Type B pancreatic cell (in vitro differentiated cells): ENCODE data around the gene CSRP2. TPM values are rescaled to one million over a fixed set of nuclear protein-coding genes. Genes with fewer than 3 reads are reported as not detected.
A peak's percentile ranks its signal among the peaks of the same experiment; 100 is the strongest.

Experiments used
- DNase-seq: peaks from one replicate; pipeline ENCODE4 v3.0.0; 2021; ENCODE audit warnings: mixed read lengths; ENCODE audit not compliant: unreplicated experiment; ENCODE audit errors: extremely low spot score
- H3K27ac Mint-ChIP-seq: 2 replicates; pipeline ENCODE4 v1.8.0; 2021; ENCODE audit warnings: mild to moderate bottlenecking, mixed read lengths
- H3K27me3 Mint-ChIP-seq: 2 replicates; pipeline ENCODE4 v1.8.0; 2021; ENCODE audit warnings: mixed read lengths
- H3K36me3 Mint-ChIP-seq: 2 replicates; pipeline ENCODE4 v1.8.0; 2021; ENCODE audit warnings: mixed read lengths
- H3K4me1 Mint-ChIP-seq: one replicate; pipeline ENCODE4 v1.8.0; 2021; ENCODE audit warnings: mixed read lengths; ENCODE audit not compliant: unreplicated experiment
- H3K4me3 Mint-ChIP-seq: 2 replicates; pipeline ENCODE4 v1.8.0; 2021; ENCODE audit warnings: mild to moderate bottlenecking, mixed read lengths
- H3K9me3 Mint-ChIP-seq: 2 replicates; pipeline ENCODE4 v1.8.0; 2021; ENCODE audit warnings: mixed read lengths
- CTCF ChIP-seq: fragments of 200-600 bp; sonication (generic); conservative IDR thresholded peaks from 2 replicates; pipeline ENCODE4 v1.5.0; 2021; ENCODE audit warnings: antibody characterized with exemption, mild to moderate bottlenecking
- total RNA-seq: library from RNA; stranded (reverse); gene quantifications from 2 replicates; pipeline ENCODE4 v1.2.1, GENCODE V29; 2021; ENCODE audit warnings: low replicate concordance

Gene CSRP2
- total RNA-seq, 1 donor from 2014 or later: 88.9 TPM

- H3K4me1 Mint-ChIP-seq: peaks cover 24% of the 10 kb centered on the region
These were observed 13.9 kb downstream of the CSRP2 start for GRCh38 chr12:76864791-76865400.

GRCh38 chr12:76863837-76864236 is 15.0 kb downstream of the CSRP2 start:
- H3K4me3 Mint-ChIP-seq: no peak overlapping the region
- peaks cover 28% of the 10 kb centered on the region for H3K36me3 Mint-ChIP-seq
- no peaks in the 10 kb centered on the region for H3K9me3 Mint-ChIP-seq
- no peak for DNase-seq
- no peak for TF ChIP-seq CTCF
- no peak overlapping the region for H3K27ac Mint-ChIP-seq
- peaks cover 20% of the 10 kb centered on the region for H3K4me1 Mint-ChIP-seq
- H3K27me3 Mint-ChIP-seq: no peaks in the 10 kb centered on the region

More at GRCh38 chr12:76864791-76865400, 13.9 kb downstream of the CSRP2 start:
- no peak for TF ChIP-seq CTCF
- H3K36me3 Mint-ChIP-seq: peaks cover 26% of the 10 kb centered on the region
- H3K27ac Mint-ChIP-seq: no peak overlapping the region
- DNase-seq: no peak
- H3K9me3 Mint-ChIP-seq: no peaks in the 10 kb centered on the region
- H3K27me3 Mint-ChIP-seq: no peaks in the 10 kb centered on the region
- H3K4me3 Mint-ChIP-seq: no peak overlapping the region

DNA sequence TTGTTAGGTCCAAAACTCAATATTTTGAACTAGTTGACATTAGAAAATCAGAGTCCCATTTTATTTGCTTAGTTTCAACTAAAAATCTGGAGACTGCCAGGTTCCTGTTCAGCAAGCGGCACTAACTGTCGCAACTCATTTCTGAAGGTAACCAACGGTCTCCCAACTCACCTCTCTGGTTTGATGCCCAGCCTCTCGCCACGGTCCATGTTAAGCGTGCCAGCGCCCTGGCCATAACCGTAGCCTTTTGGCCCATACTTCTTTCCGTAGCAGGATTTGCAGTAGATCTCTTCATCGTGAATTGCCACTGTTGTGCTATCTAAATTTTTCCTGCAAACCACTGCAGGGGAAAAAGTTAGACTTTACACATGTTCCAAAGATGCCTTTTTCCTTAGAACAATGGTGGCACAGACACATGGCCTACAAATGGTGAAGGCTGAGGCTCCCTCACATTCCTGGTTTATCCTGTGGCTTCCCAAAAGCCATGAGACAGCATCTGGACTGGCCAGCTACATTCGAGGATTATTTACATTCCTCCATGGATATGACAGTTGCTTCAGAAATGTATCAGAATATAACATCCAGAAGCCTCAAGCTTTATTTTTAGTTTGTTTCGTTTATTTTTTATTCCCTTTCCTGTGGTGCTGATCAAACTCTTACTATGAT is 15.7 kb downstream of the CSRP2 start:
- no peak overlapping the region for H3K27ac Mint-ChIP-seq
- H3K36me3 Mint-ChIP-seq: peaks cover 32% of the 10 kb centered on the region
- H3K9me3 Mint-ChIP-seq: no peaks in the 10 kb centered on the region
- H3K4me1 Mint-ChIP-seq: peaks cover 20% of the 10 kb centered on the region
- no peak overlapping the region for H3K4me3 Mint-ChIP-seq
- no peak for TF ChIP-seq CTCF
- DNase-seq: no peak
- no peaks in the 10 kb centered on the region for H3K27me3 Mint-ChIP-seq

- no peaks in the 10 kb centered on the region for H3K27me3 Mint-ChIP-seq
- no peak for DNase-seq
- no peaks in the 10 kb centered on the region for H3K9me3 Mint-ChIP-seq
- TF ChIP-seq CTCF: no peak
- peaks cover 52% of the 10 kb centered on the region for H3K36me3 Mint-ChIP-seq
- no peak overlapping the region for H3K4me3 Mint-ChIP-seq
- peaks cover 6% of the 10 kb centered on the region for H3K4me1 Mint-ChIP-seq
- H3K27ac Mint-ChIP-seq: peak overlapping the region; percentile 33
These were observed 18.6 kb downstream of the CSRP2 start for GRCh38 chr12:76860256-76860655.

- peaks cover 57% of the 10 kb centered on the region for H3K36me3 Mint-ChIP-seq
- H3K9me3 Mint-ChIP-seq: no peaks in the 10 kb centered on the region
- H3K4me3 Mint-ChIP-seq: no peak overlapping the region
- H3K27ac Mint-ChIP-seq: peak overlapping the region; percentile 33
- DNase-seq: no peak
- TF ChIP-seq CTCF: no peak
- H3K27me3 Mint-ChIP-seq: no peaks in the 10 kb centered on the region
- peaks cover 6% of the 10 kb centered on the region for H3K4me1 Mint-ChIP-seq
These were observed 19.2 kb downstream of the CSRP2 start for GRCh38 chr12:76859611-76860010.
